CD8-positive, alpha-beta memory T cell (primary cell): Measurements from ENCODE around the gene CXorf49. TPM values are rescaled to one million over a fixed set of nuclear protein-coding genes. Genes with fewer than 3 reads are reported as not detected.
"Not testable (repeated sequence)": the region's sequence is repeated elsewhere in the genome, so short reads cannot be mapped to it uniquely, and the experiment has no call there.

ENCODE experiments used
- CTCF ChIA-PET: fragments of 350-600 bp; sonication (Branson Sonifier 250); formaldehyde crosslinking; loops from one replicate; lab custom pipeline; 2021; ENCODE audit warnings: antibody characterized with exemption; lab: Charles Lee
- POLR2A ChIA-PET: fragments of 350-600 bp; sonication (Branson Sonifier 250); formaldehyde crosslinking; loops from one replicate; lab custom pipeline; 2021; ENCODE audit warnings: antibody characterized with exemption; lab: Charles Lee
- DNase-seq, 5 donors: peaks; one replicate each; pipeline versions ENCODE4 v3.0.0 to v3.0.0-alpha.2; 2020 to 2022; ENCODE audit warnings: mixed read lengths in 1 of 5
- H3K27ac ChIP-seq: one replicate; pipeline ENCODE4 v1.7.0; 2013; ENCODE audit warnings: low read depth, mild to moderate bottlenecking, low read length, moderate library complexity
- H3K27me3 ChIP-seq: 2 replicates; pipeline ENCODE4 v1.7.0; 2013; ENCODE audit warnings: low read length, mild to moderate bottlenecking; ENCODE audit not compliant: insufficient read depth, poor library complexity, severe bottlenecking
- H3K36me3 ChIP-seq: 2 replicates; pipeline ENCODE4 v1.7.0; 2013; ENCODE audit warnings: mild to moderate bottlenecking, low read length, moderate library complexity; ENCODE audit not compliant: insufficient read depth
- H3K4me1 ChIP-seq: 2 replicates; pipeline ENCODE4 v1.7.0; 2013; ENCODE audit warnings: mild to moderate bottlenecking, low read length, moderate library complexity; ENCODE audit not compliant: insufficient read depth
- H3K4me3 ChIP-seq: 2 replicates; pipeline ENCODE4 v1.7.0; 2013; ENCODE audit warnings: mild to moderate bottlenecking, low read length
- H3K9me3 ChIP-seq: 2 replicates; pipeline ENCODE4 v1.7.0; 2013; ENCODE audit warnings: mild to moderate bottlenecking, low read length
- H3K27ac Mint-ChIP-seq, 8 donors: one replicate each; pipeline ENCODE4 v1.8.0; 2020 to 2021; ENCODE audit warnings: mixed read lengths in 8 of 8, mild to moderate bottlenecking in 6 of 8, inconsistent platforms in 3 of 8, moderate library complexity in 3 of 8
- H3K27me3 Mint-ChIP-seq, 2 donors: one replicate each; pipeline ENCODE4 v1.8.0; 2020 to 2021; ENCODE audit warnings: mixed read lengths in 2 of 2, mild to moderate bottlenecking in 1 of 2, moderate library complexity in 1 of 2
- H3K36me3 Mint-ChIP-seq, 3 donors: one replicate each; pipeline ENCODE4 v1.8.0; 2020 to 2021; ENCODE audit warnings: mixed read lengths in 3 of 3, inconsistent platforms in 1 of 3, mild to moderate bottlenecking in 1 of 3
- H3K4me1 Mint-ChIP-seq, 3 donors: one replicate each; pipeline ENCODE4 v1.8.0; 2020 to 2021; ENCODE audit warnings: mixed read lengths in 3 of 3, inconsistent platforms in 1 of 3, mild to moderate bottlenecking in 1 of 3
- H3K4me3 Mint-ChIP-seq, 7 donors: one replicate each; pipeline ENCODE4 v1.8.0; 2020 to 2021; ENCODE audit warnings: mixed read lengths in 7 of 7, mild to moderate bottlenecking in 6 of 7, moderate library complexity in 4 of 7, inconsistent platforms in 2 of 7
- H3K9me3 Mint-ChIP-seq, 5 donors: one replicate each; pipeline ENCODE4 v1.8.0; 2020 to 2022; ENCODE audit warnings: mixed read lengths in 5 of 5, mild to moderate bottlenecking in 3 of 5, moderate library complexity in 2 of 5, inconsistent platforms in 1 of 5
- polyA plus RNA-seq: library from polyadenylated mRNA; unstranded; fragments of 300-500 nt; fragmentation: Illumina TruSeq; gene quantifications from one replicate; pipeline ENCODE4 v1.2.3, GENCODE V29; 2021
- total RNA-seq, 2 experiments: library from RNA; stranded (reverse); gene quantifications; one replicate each; pipeline ENCODE4 v1.2.3, GENCODE V29; 2021

CXorf49 gene
- total and polyA plus RNA-seq, 3 experiments from 2014 or later = not detected

- H3K27ac Mint-ChIP-seq, H3K27me3 ChIP-seq, H3K4me3 ChIP-seq, H3K4me1 ChIP-seq, CTCF ChIA-PET, H3K27me3 Mint-ChIP-seq, H3K4me1 Mint-ChIP-seq, H3K36me3 Mint-ChIP-seq, H3K4me3 Mint-ChIP-seq, DNase-seq, H3K9me3 Mint-ChIP-seq, H3K9me3 ChIP-seq, H3K27ac ChIP-seq, POLR2A ChIA-PET, H3K36me3 ChIP-seq: not testable (repeated sequence)
Observed at GRCh38 chrX:71677195-71677594, 40.9 kb downstream of the CXorf49 start.

GRCh38 chrX:71676068-71676795 lies 41.9 kb downstream of the CXorf49 start:
- H3K4me1 ChIP-seq, POLR2A ChIA-PET, H3K4me1 Mint-ChIP-seq, CTCF ChIA-PET, DNase-seq, H3K4me3 ChIP-seq, H3K36me3 Mint-ChIP-seq, H3K4me3 Mint-ChIP-seq, H3K27me3 Mint-ChIP-seq, H3K9me3 Mint-ChIP-seq, H3K27ac Mint-ChIP-seq, H3K36me3 ChIP-seq, H3K9me3 ChIP-seq, H3K27ac ChIP-seq, H3K27me3 ChIP-seq: not testable (repeated sequence)

- H3K36me3 Mint-ChIP-seq, H3K27ac Mint-ChIP-seq, DNase-seq, H3K4me3 Mint-ChIP-seq, H3K9me3 ChIP-seq, H3K36me3 ChIP-seq, POLR2A ChIA-PET, H3K27ac ChIP-seq, CTCF ChIA-PET, H3K27me3 ChIP-seq, H3K27me3 Mint-ChIP-seq, H3K9me3 Mint-ChIP-seq, H3K4me1 ChIP-seq, H3K4me3 ChIP-seq: not testable (repeated sequence)
- peaks cover 13 to 14% (median 13%) of the 10 kb centered on the region in 3 donors for H3K4me1 Mint-ChIP-seq
Observed at GRCh38 chrX:71675636-71676035, 42.4 kb downstream of the CXorf49 start.

GRCh38 chrX:71671938-71672337 lies 46.1 kb downstream of the CXorf49 start:
- Histone ChIP-seq H3K36me3 (no peaks in the 10 kb centered on the region), H3K27ac (no peak overlapping the region), H3K9me3 (no peaks in the 10 kb centered on the region), H3K27me3 (no peaks in the 10 kb centered on the region), H3K4me3 (no peak overlapping the region), H3K4me1 (no peaks in the 10 kb centered on the region)
- DNase-seq = no peak
- peak overlapping the region in 1 of 8 donors; percentile 24 for H3K27ac Mint-ChIP-seq
- H3K4me1 Mint-ChIP-seq = peaks cover 15 to 18% (median 16%) of the 10 kb centered on the region in 3 donors
- no peaks in the 10 kb centered on the region for H3K36me3 Mint-ChIP-seq
- H3K27me3 Mint-ChIP-seq = peaks cover 0 to 6% of the 10 kb centered on the region in 2 donors
- H3K9me3 Mint-ChIP-seq = no peaks in the 10 kb centered on the region
- ChIA-PET POLR2A (no interaction called here), CTCF (interaction anchor here (0.8 kb wide), 1 partner anchor 188 kb away, joined by 3 read pairs; no protein-coding TSS in a partner anchor)
- no peak overlapping the region for H3K4me3 Mint-ChIP-seq

- peaks cover 0 to 6% of the 10 kb centered on the region in 2 donors for H3K27me3 Mint-ChIP-seq
- CTCF ChIA-PET = interaction anchor here (0.8 kb wide), 1 partner anchor 188 kb away, joined by 3 read pairs; no protein-coding TSS in a partner anchor
- Histone ChIP-seq H3K9me3 (no peaks in the 10 kb centered on the region), H3K4me1 (no peaks in the 10 kb centered on the region), H3K4me3 (no peak overlapping the region), H3K27ac (no peak overlapping the region), H3K36me3 (no peaks in the 10 kb centered on the region), H3K27me3 (no peaks in the 10 kb centered on the region)
- peaks cover 15 to 18% (median 16%) of the 10 kb centered on the region in 3 donors for H3K4me1 Mint-ChIP-seq
- H3K9me3 Mint-ChIP-seq = no peaks in the 10 kb centered on the region
- no peaks in the 10 kb centered on the region for H3K36me3 Mint-ChIP-seq
- DNase-seq = no peak
- peak overlapping the region in 1 of 7 donors; percentile 32 for H3K4me3 Mint-ChIP-seq
- POLR2A ChIA-PET = no interaction called here
- H3K27ac Mint-ChIP-seq = no peak overlapping the region
Observed at GRCh38 chrX:71671043-71671780, 46.9 kb downstream of the CXorf49 start.

- H3K9me3 Mint-ChIP-seq, H3K27me3 ChIP-seq, POLR2A ChIA-PET, H3K4me3 Mint-ChIP-seq, H3K27ac Mint-ChIP-seq, H3K27me3 Mint-ChIP-seq, H3K36me3 ChIP-seq, H3K36me3 Mint-ChIP-seq, H3K27ac ChIP-seq, H3K9me3 ChIP-seq, H3K4me1 ChIP-seq, H3K4me3 ChIP-seq: not testable (repeated sequence)
- CTCF ChIA-PET = interaction anchor here (0.6 kb wide), 1 partner anchor 190 kb away, joined by 5 read pairs; no protein-coding TSS in a partner anchor
- H3K4me1 Mint-ChIP-seq = peaks cover 15 to 18% (median 16%) of the 10 kb centered on the region in 3 donors
- DNase-seq = peak in 1 of 5 donors; percentile 30
Observed at GRCh38 chrX:71669947-71670346, 48.1 kb downstream of the CXorf49 start.

- no peaks in the 10 kb centered on the region for H3K9me3 ChIP-seq
- Mint-ChIP-seq H3K4me3 (no peak overlapping the region), H3K27me3 (peaks cover 0 to 9% of the 10 kb centered on the region in 2 donors), H3K9me3 (no peaks in the 10 kb centered on the region), H3K27ac (peak overlapping the region in 1 of 8 donors; percentile 19), H3K4me1 (peaks cover 15 to 18% (median 16%) of the 10 kb centered on the region in 3 donors), H3K36me3 (no peaks in the 10 kb centered on the region)
- H3K27ac ChIP-seq = no peak overlapping the region
- H3K27me3 ChIP-seq = no peaks in the 10 kb centered on the region
- ChIA-PET CTCF (no interaction called here), POLR2A (no interaction called here)
- no peaks in the 10 kb centered on the region for H3K36me3 ChIP-seq
- no peaks in the 10 kb centered on the region for H3K4me1 ChIP-seq
- no peak overlapping the region for H3K4me3 ChIP-seq
- no peak for DNase-seq
Observed at GRCh38 chrX:71669492-71669891, 48.6 kb downstream of the CXorf49 start.

GRCh38 chrX:71668248-71668595 lies 49.9 kb downstream of the CXorf49 start:
- Histone ChIP-seq H3K27me3 (no peaks in the 10 kb centered on the region), H3K9me3 (no peaks in the 10 kb centered on the region), H3K4me3 (no peak overlapping the region), H3K36me3 (no peaks in the 10 kb centered on the region), H3K4me1 (peaks cover 8% of the 10 kb centered on the region), H3K27ac (no peak overlapping the region)
- POLR2A ChIA-PET = no interaction called here
- Mint-ChIP-seq H3K27me3 (peaks cover 0 to 9% of the 10 kb centered on the region in 2 donors), H3K36me3 (no peaks in the 10 kb centered on the region), H3K4me1 (peaks cover 20 to 24% (median 21%) of the 10 kb centered on the region in 3 donors), H3K9me3 (no peaks in the 10 kb centered on the region), H3K4me3 (no peak overlapping the region), H3K27ac (no peak overlapping the region)
- no peak for DNase-seq
- CTCF ChIA-PET = no interaction called here
